ENCODE data around the gene RAB35.

RAB35 gene

DNA sequence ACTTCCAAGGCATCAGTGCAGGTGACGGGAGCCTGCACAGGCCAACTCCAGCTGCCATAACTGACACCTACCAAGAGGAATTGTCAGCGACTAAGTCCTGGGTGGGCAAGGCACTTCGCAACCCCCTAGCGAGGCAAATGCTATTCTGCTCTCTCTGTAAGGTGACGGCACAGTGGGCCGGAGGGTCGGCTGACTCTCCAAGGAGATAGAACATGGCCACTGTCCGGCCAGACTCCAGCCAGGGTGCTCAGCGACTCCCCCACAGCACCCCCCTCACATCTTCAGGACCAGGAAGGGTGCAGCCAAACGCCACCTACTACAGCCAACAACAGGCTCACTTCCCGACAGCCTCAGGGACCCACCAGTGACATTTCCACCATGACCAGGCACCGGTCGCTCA is 13.2 kb downstream of the RAB35 start:
- DNase-seq (ENCODE audit: low read depth): no peak

DNA sequence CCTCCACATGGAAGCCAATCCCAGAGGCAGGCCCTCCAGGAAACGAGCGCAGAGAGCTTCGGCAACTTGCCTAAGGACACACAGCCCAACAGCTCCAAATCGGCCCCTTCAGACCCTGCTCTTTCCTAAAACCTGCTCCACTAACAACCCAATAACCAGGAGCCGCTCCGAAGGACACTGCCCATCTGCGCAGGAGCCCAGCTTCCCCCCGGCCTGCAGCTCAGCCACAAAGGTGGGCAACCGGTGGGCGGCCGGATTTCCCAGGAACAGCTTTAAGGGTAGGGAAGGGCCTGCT is 13.6 kb downstream of the RAB35 start:
- DNase-seq (ENCODE audit: low read depth): no peak

DNA sequence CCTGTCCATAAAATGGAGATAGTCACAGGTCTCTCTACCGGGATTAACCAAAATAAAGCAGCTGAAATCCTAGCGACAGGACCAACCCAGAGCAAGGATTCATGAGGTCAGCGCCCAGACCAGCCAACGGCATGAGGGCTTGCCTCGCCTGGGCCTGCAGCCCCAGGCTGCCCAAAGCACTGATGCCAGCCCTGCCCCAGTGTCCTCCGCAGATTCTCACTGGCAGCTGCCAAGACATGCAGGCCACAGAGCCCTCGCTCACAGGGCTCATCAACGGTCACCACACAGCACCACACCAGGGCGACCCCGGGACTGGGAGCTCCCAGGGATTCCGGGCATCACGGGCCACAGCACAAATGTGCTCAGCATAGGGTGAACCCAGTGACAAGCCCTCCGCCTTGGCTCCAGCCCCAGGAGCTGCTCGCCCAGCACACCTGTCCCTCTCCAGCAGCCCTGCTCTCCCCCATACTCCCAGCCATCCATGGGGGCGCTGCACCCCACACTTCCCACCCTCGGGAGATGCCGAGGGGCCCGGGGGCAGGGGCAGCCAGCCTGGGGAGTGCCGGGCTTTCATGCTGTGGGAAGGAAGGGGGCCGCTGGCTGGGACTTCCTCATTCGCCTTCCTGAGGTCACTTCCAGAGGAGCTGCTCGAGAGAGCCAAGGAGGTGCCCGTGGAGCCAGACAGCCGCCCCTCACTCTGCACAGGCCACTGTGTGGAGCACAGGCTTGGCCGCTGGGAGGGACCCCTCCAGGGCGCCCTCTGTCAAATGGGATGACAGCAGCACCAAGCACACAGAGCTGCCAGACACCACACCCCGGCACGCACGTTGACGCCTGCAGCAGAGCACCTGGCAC is 14.1 kb downstream of the RAB35 start:
- no peak for DNase-seq (ENCODE audit: low read depth)

DNA sequence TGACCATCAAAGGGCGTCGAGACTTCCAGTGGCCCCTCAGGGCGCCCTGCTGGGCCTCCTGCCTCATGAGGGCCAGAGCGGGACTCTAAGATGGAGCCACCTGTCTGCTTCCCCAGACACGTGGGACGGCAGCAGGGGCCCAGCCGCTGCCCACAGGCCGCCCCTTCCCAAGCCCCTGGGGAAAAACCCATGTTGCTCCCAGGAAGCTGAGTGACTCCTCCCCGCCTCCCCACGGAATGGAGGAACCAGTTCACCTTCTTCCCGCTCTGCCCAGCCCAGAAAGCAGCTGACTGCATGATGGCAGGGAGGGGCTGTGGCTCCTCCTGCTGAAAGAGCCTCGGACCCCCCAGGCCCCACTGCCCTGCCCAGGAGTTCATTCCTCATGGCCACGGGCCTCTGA is 14.9 kb downstream of the RAB35 start:
- no peak for DNase-seq (ENCODE audit: low read depth)

DNA sequence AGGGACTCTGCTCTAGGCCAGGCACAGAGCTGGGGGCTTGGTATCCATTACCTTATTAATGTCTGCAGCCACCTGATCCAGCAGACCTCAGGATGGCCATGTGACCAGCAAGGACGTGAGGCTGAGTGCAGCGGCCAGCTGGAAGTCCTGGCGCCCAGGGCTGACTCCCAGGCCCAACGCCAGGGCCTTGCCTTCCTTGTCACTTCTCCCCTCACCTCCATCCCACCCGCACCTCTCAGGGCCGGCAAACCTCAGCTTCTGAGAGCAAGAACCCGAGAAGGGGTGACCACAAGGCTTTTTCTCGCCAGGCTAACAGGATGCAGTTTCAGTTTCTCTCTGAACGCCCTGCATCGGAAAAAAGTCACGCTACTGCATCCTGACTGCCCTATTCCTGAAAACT is 15.4 kb downstream of the RAB35 start:
- no peak for DNase-seq (ENCODE audit: low read depth)

DNA sequence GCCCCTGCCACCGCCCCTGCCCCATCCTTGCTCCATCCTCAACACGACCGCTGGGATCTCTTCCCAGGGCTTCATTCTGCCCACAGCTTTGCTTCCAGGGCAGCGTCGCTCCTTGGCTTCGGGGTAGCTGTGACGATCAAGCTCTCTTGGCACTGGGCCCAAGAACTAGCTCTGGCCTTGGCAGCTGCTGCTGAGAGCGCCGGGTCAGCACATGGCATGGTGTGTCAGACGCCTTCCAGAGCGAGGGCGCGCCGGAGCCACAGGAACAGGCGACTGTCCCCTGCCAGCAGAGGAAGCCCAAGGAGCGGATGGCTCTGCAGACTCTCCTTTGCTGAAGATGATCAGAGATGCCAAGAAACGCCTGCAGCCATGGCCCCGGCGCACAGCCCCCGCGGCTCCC is 15.9 kb downstream of the RAB35 start:
- peak; percentile 78 for DNase-seq (ENCODE audit: low read depth)

DNA sequence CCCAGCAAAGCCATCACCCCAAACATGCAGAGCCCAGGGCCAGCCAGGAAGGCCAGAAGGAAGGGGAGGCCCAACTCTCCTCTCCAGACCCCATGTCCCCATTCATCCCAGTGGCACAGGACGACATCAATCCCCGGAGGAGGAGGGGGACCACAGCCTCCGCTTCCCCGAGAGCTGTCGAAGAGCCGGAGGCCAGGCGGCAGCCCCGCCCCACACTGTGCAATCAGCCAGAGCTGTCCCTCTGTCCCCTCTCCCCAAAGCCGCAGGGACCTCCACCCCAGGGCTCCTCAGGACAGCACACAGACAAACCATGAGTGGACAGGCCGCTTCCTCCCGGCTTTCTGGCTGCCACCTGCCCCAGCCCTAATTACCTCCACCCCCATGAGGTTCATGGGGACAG is 16.8 kb downstream of the RAB35 start:
- DNase-seq (ENCODE audit: low read depth): no peak

DNA sequence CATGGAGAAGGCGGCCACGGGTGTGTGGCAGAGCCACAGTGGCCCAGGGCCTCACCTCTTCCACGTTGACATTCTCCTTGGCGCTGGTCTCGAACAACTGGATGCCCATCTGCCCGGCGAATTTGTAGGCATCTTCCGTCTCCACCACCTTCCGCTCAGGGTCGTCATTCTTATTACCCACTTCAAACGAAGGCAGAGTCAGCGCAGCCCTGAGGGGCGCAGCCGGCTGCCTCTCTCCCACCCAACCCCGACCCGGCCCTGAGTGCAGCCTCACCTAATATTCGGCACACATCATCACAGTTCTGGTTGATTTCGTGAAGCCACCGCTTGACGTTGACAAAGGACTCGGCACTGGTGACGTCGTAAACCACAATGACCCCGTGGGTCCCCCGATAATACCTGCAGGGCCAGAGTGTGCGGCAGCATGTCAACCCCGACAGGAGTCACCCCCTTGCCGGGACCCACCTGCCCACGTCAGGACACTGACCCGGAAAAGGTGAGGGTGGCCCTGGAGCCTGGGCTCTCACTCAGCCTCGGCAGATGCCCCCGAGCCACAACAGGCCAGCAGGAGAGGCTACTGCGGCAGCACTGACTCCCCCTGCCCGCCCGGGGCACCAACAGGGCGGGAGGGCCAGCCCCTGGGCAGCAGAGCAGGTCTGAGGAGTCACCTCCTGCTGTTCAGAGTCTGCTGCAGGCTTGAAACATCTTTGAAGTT is 17.6 kb downstream of the RAB35 start:
- no peak for DNase-seq (ENCODE audit: low read depth)

DNA sequence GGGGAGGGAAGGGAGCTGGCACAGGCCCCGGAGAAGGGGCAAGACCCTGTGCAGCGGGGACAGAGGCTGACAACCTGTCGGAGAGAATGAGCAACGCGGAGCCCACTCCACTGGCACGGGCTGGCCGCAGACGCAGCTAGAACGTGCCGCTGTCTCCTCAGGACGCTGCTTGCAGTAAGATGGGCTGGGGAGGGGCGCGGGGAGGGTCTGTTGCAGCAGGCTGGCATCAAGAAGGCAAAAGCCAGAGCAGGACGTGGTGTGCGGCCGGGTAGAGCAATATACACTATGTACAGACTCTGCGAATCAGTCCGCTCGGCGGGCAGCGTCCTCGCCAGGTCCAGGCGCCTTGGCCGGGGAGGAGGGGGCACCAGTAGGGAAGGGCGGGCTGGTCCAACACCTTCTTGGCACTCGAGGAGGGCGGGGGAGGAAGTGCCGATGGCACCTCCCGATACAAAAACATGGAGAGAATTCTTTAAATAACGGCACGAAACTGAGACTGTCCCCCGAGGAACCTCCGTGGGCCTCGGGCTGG is 19.8 kb downstream of the RAB35 start:
- no peak for DNase-seq (ENCODE audit: low read depth)

DNA sequence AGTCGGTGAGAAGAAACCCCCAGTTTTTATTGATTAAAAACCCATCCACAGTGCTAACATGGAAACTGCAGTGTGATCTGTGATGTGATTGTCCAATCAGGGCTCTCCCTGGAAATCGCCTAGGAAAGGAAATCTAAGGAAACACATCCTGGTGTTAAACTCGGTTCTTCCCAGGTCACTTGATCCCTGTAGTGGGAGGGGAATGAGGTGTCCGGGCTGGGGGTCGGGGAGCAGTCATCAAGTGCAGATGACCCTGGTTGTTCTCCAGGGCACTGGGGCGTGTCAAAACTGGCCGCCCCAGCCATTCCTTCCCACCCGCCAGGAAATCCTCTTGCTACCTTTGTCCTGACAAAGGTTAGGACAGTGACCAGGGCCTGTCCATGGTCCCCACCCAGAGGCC is 20.8 kb downstream of the RAB35 start:
- DNase-seq (ENCODE audit: low read depth): no peak

DNA sequence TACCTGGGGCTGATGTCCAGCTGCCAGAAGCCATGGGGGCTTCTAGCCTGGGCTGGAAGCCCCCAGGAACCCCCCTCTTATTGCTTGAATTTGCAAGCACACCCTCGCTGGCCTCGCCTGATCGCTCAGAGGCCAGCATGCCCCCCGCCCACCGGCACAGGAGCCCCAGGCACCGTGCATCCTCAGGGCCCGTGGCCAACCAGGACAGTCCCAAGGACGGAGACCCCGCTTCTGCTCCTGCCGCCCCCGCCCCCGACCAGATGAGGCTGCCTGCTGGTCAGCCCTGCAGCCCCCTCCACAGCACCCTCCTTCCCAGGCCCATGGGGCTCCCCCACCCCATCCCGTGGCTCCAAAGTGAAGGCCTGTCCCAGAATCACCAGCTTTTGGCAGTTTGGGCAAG is 21.2 kb downstream of the RAB35 start:
- DNase-seq (ENCODE audit: low read depth): no peak

DNA sequence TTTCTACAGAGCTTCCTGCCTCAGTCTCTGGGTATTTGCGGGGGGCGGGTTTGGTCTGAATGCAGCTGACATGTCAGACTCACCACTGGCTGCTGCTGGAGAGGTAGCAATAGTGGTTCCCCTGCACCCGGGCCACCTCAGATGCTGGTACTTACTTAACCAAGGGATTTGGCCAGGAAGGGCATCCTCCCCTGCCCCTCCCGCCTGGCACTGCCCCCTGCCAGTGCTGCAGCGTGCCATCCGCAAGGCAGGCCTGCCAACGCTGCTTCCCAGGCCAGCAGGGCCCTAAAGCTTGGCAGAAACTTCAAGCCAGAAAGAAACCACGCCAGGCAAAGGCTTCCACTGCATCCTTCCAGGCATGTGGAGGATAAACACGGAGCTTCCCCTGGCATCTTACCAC is 22.1 kb downstream of the RAB35 start:
- DNase-seq (ENCODE audit: low read depth): no peak

DNA sequence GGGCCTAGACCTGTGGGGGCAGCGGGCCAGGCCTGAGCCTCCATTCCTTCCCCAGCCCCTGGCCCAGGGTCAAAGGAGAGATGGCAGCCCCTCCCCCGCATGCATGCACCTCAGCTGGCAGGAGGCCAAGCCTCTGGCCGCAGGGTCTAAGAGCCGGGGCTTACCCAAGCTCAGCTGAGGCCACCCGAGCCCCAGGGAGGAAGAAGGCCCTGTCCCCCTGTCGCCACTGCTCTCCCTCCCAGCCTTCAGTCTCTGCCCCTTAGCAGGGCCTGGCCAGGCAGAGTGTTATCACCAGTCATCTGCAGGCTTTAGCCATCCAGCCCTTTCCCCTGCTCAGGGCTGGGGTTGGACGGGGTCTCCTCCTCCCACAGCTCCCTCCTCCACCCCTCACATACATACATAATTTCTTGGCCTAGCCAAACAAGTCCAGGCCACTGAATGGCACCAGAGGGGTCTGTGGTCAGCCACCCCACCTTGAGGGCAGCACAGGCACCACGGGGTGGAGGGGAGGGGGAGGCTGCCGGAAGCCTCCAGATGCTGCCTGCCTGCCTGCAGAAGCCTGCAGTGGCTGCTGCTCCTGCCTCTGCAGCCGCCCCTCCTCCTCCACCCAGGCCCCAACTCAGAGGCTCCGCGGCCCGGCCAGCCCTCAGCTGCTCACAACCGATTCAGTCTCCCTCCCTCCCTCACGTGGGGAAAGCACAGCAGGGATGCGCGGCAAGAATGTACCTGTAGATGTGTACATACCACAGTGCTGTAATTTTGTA is 22.8 kb downstream of the RAB35 start:
- no peak for DNase-seq (ENCODE audit: low read depth)

DNA sequence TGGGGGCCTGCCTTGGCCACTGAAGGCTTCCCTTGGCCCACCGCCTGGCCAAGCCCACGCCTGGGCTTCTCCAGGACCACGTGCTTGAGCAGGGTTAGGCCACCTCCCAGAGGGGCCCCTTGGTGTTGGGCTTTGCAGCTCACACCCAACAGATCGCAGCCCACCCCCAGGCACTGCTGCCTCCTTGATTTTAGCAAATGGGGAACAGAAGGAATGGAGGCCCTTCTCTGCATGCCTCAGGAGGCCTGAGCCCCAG is 23.3 kb downstream of the RAB35 start:
- DNase-seq (ENCODE audit: low read depth): no peak

DNA sequence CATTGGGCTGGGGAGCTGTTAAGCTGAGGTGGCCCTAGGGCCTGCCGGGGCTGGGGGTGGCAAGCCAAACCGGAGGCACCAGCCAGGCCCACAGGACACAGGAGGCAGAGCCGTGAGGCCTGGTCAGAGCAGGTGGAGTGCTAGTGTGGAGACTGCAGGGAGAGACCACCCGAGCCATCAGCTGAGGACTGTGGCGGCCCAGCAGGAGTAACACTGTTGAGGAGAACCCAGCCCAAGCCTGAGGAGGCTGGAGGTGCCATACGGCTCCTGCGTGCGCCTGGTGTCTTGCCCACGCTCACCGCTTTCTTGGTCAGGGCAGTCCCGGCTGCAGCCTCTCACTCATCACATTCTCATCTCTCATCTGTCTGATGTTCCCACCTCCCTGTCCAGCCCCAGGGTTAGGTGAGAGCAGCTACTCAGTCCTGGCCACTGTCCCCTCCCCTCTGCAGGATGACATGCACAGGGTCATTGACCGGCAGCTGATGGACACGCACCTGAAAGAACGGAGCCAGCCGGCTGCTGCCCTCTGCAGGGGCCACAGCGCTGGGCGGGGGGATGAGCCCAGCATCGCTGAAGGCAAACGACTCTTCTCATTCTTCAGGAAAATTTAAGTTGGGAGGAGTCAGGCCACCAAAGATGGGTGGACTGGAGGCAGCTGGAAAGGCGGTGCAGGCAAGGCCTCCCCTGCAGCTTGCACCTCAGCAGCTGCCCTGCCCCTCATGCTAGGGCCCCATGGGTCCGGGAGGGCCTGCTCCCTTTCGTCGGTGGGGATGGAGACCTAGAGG is 23.8 kb downstream of the RAB35 start:
- no peak for DNase-seq (ENCODE audit: low read depth)

DNA sequence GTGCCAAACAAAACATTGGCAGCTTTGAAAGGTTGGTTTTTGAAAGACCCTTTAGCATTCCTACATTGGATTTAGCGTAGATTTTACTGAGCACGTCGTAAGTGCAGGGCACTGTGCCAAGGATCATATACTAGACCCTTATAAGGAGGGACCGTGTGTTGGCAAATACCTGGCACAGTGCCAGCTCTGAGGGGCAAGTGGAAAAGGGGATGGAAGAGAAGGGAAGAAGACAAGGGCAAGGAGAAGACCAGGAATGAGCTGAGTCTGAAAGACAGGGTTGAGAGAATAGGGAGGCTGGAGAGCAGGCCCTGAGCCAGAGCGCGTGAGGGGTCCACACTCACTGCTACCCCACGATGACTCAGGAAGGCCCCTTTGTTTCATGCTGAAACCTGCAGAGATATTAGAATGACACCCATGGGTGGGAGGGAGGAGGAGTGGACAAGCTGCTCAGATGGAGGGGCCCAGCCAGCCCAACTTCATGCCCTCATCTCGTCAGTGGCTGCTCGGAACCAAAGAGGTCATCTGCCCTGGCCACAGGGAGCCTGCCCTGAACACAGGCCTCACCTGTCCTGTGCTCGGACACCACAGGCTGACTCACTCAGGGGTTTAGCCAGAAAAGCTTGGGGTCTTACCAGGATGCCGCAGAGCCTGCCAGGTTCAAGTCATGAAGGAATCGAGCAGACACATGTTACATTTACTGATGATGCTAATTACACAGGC is 25.0 kb downstream of the RAB35 start:
- no peak for DNase-seq (ENCODE audit: low read depth)

DNA sequence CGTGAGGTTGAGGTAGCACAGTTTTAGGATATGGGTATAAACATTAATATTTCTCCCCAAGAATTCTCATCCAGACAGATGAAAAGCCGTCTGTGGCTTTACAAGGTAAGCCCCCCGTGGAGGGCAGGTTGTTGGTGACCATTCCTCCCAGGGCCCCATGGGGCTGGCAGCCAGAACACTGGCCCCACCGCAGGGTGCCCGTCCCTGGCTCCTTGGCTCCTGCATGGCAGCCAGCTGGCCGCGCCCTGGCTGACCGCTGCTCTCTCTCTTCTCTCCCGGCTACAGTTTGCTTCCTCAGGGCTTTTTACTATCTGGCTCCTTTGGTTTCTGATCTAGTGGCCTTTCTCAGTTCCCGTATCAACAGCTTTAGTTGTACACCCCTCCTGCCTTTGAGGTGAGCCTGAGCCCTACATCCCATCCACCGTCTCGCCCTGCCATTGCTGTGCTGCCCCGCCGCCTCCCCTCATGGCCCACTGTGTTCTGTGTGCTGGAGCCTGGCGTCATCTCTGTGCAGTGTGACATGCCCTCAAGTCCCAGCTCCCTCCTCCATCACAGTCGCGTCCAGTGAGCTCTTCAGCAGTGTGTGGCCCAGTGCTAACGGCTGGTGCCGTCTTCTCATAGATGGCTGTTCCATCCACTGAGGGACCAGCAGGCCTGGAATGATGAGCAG is 25.8 kb downstream of the RAB35 start:
- DNase-seq (ENCODE audit: low read depth): no peak

DNA sequence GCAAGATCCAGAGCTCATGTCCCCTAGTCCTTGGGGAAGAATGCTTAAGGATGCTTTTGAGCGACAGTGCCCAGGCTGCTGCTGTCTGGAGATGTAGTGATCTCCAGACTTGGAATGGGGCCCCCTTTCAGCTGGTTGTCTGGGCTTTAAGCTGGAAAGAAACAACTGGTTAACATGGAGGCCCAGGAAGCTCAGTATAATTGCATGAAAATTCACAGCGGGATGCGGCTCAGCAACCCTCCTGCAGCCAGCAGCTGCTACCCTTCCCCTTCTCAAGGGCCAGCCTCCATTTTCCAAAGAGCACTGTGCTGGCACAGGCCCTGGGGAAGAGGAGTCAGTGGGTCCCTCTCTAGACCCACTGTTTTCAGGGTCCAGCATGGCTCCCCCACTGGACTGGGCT is 26.3 kb downstream of the RAB35 start:
- DNase-seq (ENCODE audit: low read depth): no peak

DNA sequence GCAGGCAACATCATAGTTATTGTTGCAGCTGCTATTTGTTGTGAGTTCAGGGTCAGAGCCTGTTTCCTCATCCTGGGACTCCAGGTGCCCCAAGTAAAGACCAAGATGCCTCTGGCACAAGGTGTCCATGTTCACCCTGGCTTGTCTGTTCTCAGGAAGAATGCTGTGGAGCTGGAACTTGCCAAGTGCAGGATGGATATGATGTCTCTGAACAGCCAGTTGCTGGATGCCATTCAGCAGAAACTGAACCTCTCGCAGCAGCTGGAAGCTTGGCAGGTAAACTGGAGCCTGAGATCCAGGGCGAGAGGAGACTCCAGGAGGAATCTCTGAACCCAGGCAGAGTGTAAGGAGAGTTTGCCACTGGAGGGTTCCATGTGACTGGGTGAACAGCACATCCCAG is 26.8 kb downstream of the RAB35 start:
- no peak for DNase-seq (ENCODE audit: low read depth)

DNA sequence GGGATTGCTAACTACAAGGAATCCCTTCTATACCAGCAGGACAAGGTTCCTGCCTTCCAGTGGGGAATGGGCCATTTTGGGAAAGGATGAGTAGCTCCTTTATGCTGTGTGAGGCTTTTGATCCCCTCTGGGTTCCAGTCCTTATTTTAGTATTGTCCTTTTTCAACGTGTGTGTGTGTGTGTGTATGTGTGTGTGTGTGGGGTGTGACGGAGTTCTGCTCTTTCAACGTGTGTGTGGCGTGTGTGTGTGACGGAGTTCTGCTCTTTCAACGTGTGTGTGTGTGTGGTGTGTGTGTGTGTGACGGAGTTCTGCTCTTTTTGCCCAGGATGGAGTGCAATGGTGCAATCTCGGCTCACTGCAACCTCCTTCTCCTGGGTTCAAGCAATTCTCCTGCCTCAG is 27.4 kb downstream of the RAB35 start:
- DNase-seq (ENCODE audit: low read depth): no peak

Data from fibroblast of gingiva (primary cell).